Measurements from ENCODE around the gene MTOR.
"Not testable (repeated sequence)": the region's sequence is repeated elsewhere in the genome, so short reads cannot be mapped to it uniquely, and the experiment has no call there.

Gene MTOR

DNA sequence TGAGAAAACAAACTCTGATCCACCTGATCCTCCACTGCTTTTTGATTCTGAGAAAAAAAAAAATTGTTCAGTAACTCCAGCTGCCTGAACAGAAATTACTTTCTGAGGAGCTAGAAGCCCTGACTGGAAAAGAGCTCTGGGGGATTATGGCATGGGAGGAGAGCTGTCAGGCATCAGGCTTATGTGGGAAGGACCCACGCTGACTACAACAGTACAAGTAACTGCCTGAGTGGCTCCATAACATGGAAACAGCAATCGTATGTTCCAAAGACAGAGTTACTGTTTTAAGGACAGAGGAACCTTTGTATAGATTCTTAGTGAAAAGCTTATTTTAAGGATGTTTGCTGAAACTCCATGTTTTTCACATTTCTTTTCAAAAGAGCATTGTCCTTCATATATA is 74.4 kb downstream of the MTOR start:
- H3K27ac ChIP-seq = no peak overlapping the region
- DNase-seq (ENCODE audit: low read depth, low spot score) = no peak

DNA sequence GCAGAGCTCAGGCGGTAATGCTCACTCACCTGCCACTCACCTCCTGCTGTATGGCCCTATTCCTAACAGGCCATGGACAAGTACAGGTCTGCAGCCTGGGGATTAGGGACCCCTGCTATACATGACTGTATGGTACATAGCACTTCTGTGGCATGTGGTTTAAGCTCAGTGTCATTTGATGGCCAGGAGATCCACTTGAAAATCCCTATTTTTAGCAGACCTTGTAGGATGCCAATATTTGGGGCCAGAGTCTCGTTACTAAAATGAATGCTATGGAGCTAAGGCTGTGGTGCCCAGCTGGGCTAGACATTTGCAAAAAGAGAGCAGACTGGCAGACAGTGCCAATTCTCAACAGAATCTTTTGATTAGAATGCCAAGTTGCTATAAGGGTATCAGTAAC is 74.9 kb downstream of the MTOR start:
- H3K27ac ChIP-seq = no peak overlapping the region
- DNase-seq (ENCODE audit: low read depth, low spot score) = no peak

- no peak overlapping the region for H3K27ac ChIP-seq
- DNase-seq (ENCODE audit: low read depth, low spot score) = no peak
Observed at GRCh38 chr1:11187000-11187399, 75.4 kb downstream of the MTOR start.

DNA sequence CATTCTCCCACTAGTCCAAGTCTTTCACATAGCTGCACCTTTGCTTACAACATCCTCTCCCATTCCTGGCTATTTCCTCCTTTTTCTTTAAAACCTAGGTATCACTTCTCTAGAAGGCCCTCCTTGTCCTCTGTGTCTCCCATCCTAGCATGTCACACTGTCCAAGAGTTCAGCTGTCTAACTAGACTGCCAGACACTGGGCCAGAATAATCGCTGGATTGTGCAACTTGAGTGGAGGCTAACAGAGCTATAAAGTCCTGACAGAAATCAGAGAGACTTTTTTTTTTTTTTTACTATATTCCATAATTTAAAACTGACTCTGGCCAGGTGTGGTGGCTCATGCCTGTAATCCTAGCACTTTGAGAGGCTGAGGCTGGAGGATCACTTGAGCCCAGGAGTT is 77.4 kb downstream of the MTOR start:
- DNase-seq (ENCODE audit: low read depth, low spot score) = no peak
- no peak overlapping the region for H3K27ac ChIP-seq

DNA sequence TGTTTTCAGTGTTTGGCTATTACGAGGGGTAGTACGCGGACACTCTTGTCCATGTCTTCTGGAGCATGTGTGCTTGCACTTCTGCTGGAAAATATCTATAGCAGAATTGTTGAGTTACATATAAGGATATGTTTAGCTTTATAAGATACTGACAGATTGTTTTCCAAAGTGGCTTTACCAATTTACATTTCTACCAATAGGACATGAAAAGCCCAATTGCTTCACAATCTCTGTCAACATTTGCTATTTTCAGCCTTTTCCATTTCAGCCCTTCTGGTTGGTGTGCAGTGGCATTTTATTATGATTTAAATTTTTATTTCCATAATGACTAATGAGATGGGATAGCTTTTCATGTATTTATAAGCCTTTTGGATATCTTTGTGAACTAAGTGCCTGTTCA is 79.5 kb downstream of the MTOR start:
- H3K27ac ChIP-seq = no peak overlapping the region
- DNase-seq (ENCODE audit: low read depth, low spot score) = no peak

- no peak for DNase-seq (ENCODE audit: low read depth, low spot score)
Observed at GRCh38 chr1:11180342-11180744, 82.0 kb downstream of the MTOR start.

DNA sequence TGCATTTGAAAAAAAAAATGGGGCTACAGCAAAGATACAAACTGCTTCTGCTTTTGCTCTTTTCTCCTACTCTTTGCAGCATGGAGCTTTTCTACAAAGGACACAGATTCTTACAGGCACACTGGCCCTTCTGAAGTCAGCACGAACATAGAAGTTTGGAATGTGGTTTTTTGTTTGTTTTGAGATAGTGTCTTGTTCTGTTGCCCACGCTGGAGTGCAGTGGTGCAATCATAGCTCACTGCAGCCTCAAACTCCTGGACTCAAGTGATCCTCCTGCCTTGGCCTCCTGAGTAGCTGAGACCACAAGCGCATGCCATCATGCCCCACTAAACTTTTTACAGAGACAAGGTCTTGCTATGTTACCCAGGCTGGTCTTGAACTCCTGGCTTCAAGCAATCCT is 82.6 kb downstream of the MTOR start:
- H3K27ac ChIP-seq; DNase-seq (ENCODE audit: low read depth, low spot score): not testable (repeated sequence)

More at GRCh38 chr1:11180342-11180744, 82.0 kb downstream of the MTOR start:
- no peak overlapping the region for H3K27ac ChIP-seq

DNA sequence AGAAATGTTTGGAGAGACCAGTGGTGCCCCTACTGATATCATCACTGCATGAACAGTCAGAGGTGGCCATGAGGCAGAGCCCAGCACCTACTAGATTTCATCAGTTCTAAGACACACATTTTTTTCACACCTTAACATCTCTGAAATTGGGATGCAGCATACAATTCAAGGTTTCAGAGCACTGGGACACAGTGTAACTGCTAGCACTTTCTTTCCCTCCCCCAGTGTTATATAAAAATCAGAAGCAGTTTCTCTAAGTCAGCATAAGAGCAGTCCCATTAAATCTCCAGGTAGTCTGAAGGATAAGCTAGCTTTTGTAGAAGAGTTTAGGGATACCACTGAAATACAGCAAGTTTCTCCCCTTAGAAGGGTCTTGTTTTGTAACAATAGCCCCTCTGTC is 83.2 kb downstream of the MTOR start:
- H3K27ac ChIP-seq = no peak overlapping the region

GRCh38 chr1:11178021-11179015 is 84.0 kb downstream of the MTOR start:
- H3K27ac ChIP-seq = no peak overlapping the region
- DNase-seq (ENCODE audit: low read depth, low spot score) = no peak

More for the DNA sequence above, 83.2 kb downstream of the MTOR start:
- no peak for DNase-seq (ENCODE audit: low read depth, low spot score)

DNA sequence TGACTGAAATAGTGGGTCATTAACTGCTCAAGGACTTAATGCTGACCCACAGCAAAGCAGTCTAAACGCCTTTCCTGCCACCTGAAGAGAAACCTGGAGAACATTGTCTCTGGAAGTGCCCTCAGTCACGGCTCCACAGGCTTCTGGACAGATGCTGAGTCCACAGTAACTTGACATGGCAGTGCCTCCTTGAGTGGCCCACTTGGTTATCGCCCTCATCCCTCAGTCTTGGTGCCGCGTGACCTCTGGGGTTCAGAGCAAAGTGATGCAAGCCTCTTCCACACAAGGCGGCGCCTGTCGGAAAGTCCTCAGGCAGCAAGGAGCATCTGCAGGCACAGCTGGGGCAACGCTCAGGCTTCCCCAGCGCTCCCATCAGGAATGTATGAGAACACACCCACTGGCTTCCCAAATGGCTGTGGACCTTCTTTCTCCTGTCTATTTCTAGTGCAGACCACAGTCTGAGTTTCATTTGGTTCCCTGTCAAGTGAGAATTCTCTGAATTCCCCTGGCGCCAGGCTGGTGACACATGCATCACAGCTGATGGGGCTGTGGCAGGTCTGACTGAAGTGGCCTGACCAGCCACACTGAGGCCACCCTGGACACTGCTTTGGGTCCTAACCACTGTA is 86.2 kb downstream of the MTOR start:
- no peak overlapping the region for H3K27ac ChIP-seq
- DNase-seq (ENCODE audit: low read depth, low spot score) = no peak

DNA sequence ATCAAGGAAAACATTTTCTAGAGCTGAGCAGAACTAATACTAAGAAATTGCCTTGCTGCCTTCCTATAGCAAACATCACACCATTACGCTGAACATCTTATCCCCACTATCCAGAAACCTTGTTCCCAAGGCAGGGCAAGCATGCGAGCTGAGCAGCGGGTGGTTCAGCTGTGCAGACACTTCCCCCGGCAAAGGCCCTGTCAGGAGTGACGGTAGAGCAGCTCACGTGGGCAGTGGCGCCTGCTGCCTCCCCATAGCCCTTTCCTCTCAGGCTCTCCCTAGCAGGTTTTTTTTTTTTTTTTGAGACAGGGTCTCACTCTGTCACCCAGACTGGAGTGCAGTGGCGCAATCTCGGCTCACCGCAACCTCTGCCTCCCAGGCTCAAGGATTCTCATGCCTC is 86.9 kb downstream of the MTOR start:
- H3K27ac ChIP-seq = no peak overlapping the region
- DNase-seq (ENCODE audit: low read depth, low spot score) = no peak

DNA sequence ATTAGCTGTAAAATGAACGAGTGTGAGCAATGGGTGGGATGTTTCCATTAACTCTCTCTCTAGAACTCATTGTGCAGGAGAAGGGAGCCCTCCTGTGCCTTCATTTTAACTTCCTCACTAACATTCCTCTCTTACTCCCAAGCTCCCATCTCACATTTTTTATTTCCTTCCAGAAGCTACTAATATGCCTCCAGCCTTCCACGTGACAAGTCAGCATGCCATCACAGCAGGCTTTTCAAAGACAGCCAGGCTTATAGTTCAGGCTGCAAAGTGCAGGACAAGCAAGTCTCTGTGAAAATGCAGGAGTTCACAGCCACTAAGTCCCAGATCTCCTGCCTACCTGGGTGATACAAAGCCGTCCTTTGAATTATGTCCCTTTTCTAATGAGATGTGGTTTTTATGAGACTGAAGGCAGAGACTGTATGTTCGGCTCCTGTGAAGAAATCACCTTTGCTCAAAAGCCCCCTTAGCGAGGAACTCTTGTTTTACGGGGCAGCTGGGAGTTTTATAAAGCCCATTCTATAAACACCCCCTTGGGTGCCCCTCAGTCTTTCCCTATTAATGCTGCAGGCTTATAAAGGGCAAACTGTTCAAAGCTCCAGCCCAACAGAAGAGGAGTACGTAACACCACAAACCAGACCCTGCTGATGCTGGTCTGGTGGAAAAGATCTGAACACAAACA is 87.9 kb downstream of the MTOR start:
- no peak overlapping the region for H3K27ac ChIP-seq
- DNase-seq (ENCODE audit: low read depth, low spot score) = no peak

DNA sequence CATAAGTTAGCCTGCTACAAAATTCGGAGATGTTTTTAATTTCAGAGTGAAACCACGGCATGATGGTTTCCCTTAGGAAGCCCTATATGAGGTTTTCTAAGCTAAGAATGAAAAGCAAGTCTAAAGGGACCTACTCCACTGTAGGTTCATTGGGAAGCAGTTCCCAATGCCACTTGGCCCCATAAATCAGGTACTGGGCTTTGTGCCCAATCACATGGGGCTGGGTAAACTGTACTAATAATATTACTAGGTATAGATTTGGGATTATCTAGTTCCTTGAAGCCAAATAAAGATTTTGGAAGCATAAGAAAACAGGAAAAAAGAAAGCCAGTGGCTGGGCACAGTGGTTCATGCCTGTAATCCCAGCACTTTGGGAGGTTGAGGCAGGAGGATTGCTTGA is 92.2 kb downstream of the MTOR start:
- H3K27ac ChIP-seq = no peak overlapping the region
- DNase-seq (ENCODE audit: low read depth, low spot score) = no peak

DNA sequence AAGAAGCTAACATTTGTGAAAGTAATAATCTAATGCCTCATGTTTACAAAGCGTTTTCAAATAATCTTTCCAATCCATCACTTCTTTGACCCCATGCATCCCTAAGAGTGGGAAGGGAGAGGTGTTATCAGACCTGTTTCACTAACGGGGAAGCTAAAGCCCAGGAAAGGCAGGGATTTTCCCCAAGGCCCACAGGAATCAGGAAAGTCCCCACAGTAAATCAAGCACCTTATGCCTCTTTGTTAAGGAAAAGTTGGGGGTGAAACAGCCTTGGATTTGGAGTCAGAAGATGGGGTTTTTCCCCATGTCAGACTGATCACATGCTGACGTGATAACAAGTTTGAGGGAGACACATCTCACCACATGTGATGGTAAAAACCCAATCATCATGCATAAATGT is 93.1 kb downstream of the MTOR start:
- DNase-seq (ENCODE audit: low read depth, low spot score) = no peak
- no peak overlapping the region for H3K27ac ChIP-seq

DNA sequence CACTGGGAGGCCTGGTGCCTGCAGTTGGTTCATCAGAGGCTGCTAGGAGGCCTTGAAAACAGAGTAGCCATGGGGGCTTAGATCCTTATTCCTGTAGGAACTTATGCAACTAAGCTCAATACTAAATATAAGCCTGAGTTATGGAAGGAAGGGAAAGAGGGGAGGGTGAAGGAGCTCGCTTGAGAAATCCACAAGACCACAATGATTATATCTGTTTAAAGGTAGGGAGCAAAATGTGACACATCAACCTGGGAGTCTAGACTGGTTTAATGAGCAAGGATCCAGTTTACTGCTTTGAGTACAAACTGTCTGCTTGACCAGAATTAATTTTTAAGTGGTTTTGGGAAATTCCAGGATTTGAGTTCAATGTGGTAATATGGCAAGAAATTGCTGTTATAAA is 93.6 kb downstream of the MTOR start:
- DNase-seq (ENCODE audit: low read depth, low spot score) = no peak
- no peak overlapping the region for H3K27ac ChIP-seq

GRCh38 chr1:11166744-11167143 is 95.6 kb downstream of the MTOR start:
- not testable (repeated sequence) for H3K27ac ChIP-seq; DNase-seq (ENCODE audit: low read depth, low spot score)

GRCh38 chr1:11162752-11163151 is 99.6 kb downstream of the MTOR start:
- not testable (repeated sequence) for DNase-seq (ENCODE audit: low read depth, low spot score)

DNA sequence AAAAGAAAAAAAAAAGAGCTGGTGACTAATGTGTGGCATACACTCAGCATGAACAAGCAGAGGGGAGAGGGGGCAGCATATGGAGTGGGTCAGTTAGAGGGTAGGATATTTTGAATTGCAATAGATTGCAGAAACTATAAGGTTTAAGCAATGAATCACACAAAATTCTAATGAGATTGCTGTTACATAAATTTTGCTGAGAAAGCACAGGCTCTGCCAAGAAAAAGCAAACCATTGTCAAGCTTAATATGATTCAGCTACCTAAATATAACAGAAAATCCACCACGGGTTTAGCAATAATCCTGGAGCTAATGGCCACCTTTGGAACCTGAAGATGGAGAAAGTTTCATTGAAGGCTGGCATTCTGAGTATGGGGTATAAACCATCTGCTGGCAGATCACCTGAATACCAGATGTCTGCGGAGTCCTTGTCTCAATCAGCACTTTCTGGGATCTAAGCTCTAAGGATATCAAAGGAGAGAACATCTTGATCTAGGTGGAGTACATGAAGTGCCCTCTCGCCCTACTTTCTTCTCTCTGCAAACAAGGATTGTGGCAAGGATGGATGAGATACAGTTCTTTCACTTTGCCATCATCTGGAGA is 103.5 kb downstream of the MTOR start:
- peak; percentile 66 for DNase-seq (ENCODE audit: low read depth, low spot score)
- peak overlapping the region; percentile 65 for H3K27ac ChIP-seq

More at GRCh38 chr1:11162752-11163151, 99.6 kb downstream of the MTOR start:
- H3K27ac ChIP-seq = not testable (repeated sequence)

DNA sequence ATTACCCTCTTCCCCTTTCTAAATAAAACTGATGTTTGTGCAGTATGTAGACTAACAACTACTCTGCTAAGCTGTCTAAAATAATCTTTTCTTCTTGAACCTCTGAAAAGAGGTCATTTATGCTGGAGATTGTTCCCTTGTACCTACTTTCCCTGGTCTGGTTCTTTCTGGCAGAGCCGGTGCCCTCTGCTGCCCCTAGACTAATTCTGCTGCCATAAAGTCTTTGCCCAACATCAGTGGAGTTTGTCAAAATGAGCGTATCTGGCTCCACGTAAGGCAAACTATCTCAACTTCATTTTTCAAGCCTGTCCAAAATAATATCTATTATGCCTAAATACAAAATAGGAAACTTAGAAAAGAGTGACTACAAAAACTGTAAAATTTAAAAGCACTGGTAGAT is 104.1 kb downstream of the MTOR start:
- peak overlapping the region; percentile 65 for H3K27ac ChIP-seq
- DNase-seq (ENCODE audit: low read depth, low spot score) = no peak

DNA sequence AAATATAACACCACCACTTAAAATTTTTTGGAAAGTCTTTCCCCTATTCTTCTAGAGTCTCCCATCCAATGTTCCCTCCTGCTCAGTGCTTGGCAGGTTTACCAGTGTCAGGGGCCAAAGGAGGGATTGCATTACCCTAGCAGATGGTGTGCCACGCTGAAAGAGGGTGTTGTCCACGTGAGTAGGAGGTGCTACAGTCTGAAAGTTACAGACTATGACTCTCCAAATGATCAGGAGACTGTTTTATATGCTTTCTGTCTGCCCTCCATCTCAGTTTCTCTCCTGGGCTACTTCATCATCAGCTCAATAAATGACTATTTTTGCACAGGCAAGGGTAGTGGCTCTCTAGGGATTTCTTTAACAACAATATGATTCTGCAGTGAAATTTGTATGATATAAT is 104.5 kb downstream of the MTOR start:
- H3K27ac ChIP-seq = peak overlapping the region; percentile 65
- no peak for DNase-seq (ENCODE audit: low read depth, low spot score)
